HFFc6 (cell line): ENCODE results near the gene SLC1A3. TPM values are rescaled to one million over a fixed set of nuclear protein-coding genes. Genes with fewer than 3 reads are reported as not detected.

Experiments
- DNase-seq: peaks from one replicate; pipeline ENCODE4 v3.0.0-alpha.2; 2018
- H3K27ac Mint-ChIP-seq: 2 replicates; pipeline ENCODE4 v1.8.0; 2020; ENCODE audit warnings: mild to moderate bottlenecking, mixed read lengths
- H3K27me3 Mint-ChIP-seq: 2 replicates; pipeline ENCODE4 v1.8.0; 2021; ENCODE audit warnings: mild to moderate bottlenecking, moderate library complexity, mixed read lengths; ENCODE audit not compliant: insufficient read depth
- H3K36me3 Mint-ChIP-seq: 2 replicates; pipeline ENCODE4 v1.8.0; 2021; ENCODE audit warnings: low read depth, mixed read lengths
- H3K4me1 Mint-ChIP-seq: 2 replicates; pipeline ENCODE4 v1.8.0; 2020; ENCODE audit warnings: low read depth, mixed read lengths
- H3K4me3 Mint-ChIP-seq: 2 replicates; pipeline ENCODE4 v1.8.0; 2020; ENCODE audit warnings: mild to moderate bottlenecking, moderate library complexity, mixed read lengths
- H3K9me3 Mint-ChIP-seq: 2 replicates; pipeline ENCODE4 v1.8.0; 2020; ENCODE audit warnings: mild to moderate bottlenecking, mixed read lengths
- CTCF ChIP-seq: fragments of 200-600 bp; sonication (generic); IDR thresholded peaks from 2 replicates; pipeline ENCODE4 v1.5.0; 2021; ENCODE audit warnings: antibody characterized with exemption, mild to moderate bottlenecking
- long read RNA-seq: library from polyadenylated mRNA; unstranded; transcript quantifications from one replicate; pipeline ENCODE4 v2.0.0, GENCODE V29; 2019
- total RNA-seq, 6 experiments: library from RNA; stranded (reverse); fragmentation: NEBNext Ultra II Directional; extraction: Animal tissue kit (Norgen Biotek cat#: 25700); gene quantifications; 2 replicates in 1 of 6; 3 replicates in 5 of 6; pipeline ENCODE4 v1.2.3, GENCODE V29; 2021

Gene SLC1A3
- total RNA-seq = under 1 TPM in 1 of 6 experiments, not detected in 5; 0.14 TPM
- long read RNA-seq = 0 reads

GRCh38 chr5:36606428-36607113, at the start of gene SLC1A3:
Gene SLC1A3, plus strand, starts transcription at chr5:36606606. Its CDS starts 1,818 bp downstream, at chr5:36608424.
- Mint-ChIP-seq H3K36me3 (no peaks in the 10 kb centered on the region; the same call in 1 of the 2 replicates), H3K4me1 (peaks cover 33% of the 10 kb centered on the region), H3K27me3 (peaks cover 14% of the 10 kb centered on the region), H3K27ac (peak within 1 kb of the TSS; percentile 29), H3K9me3 (no peaks in the 10 kb centered on the region), H3K4me3 (peak within 1 kb of the TSS; percentile 89)
- no peak for TF ChIP-seq CTCF
- peak; percentile 63 for DNase-seq

- Mint-ChIP-seq H3K4me3 (no peak overlapping the region), H3K36me3 (no peaks in the 10 kb centered on the region), H3K27me3 (no peaks in the 10 kb centered on the region; the same call in 1 of the 2 replicates), H3K4me1 (no peaks in the 10 kb centered on the region), H3K27ac (no peak overlapping the region), H3K9me3 (no peaks in the 10 kb centered on the region)
- no peak for TF ChIP-seq CTCF
- DNase-seq = no peak
Observed at GRCh38 chr5:36558641-36559040, 47.8 kb upstream of the SLC1A3 start.

- no peaks in the 10 kb centered on the region for H3K9me3 Mint-ChIP-seq
- H3K4me1 Mint-ChIP-seq = no peaks in the 10 kb centered on the region
- TF ChIP-seq CTCF = no peak
- no peaks in the 10 kb centered on the region; the same call in 1 of the 2 replicates for H3K27me3 Mint-ChIP-seq
- H3K4me3 Mint-ChIP-seq = no peak overlapping the region
- H3K27ac Mint-ChIP-seq = no peak overlapping the region
- H3K36me3 Mint-ChIP-seq = no peaks in the 10 kb centered on the region
- DNase-seq = no peak
Observed at GRCh38 chr5:36561601-36562000, 44.8 kb upstream of the SLC1A3 start.

- peak; percentile 14 for DNase-seq
- H3K27ac Mint-ChIP-seq = no peak overlapping the region
- H3K9me3 Mint-ChIP-seq = no peaks in the 10 kb centered on the region
- H3K4me3 Mint-ChIP-seq = no peak overlapping the region
- H3K4me1 Mint-ChIP-seq = peaks cover 6% of the 10 kb centered on the region
- H3K27me3 Mint-ChIP-seq = no peaks in the 10 kb centered on the region
- H3K36me3 Mint-ChIP-seq = no peaks in the 10 kb centered on the region
- no peak for TF ChIP-seq CTCF
Observed at GRCh38 chr5:36569491-36569890, 36.9 kb upstream of the SLC1A3 start.

- H3K36me3 Mint-ChIP-seq = no peaks in the 10 kb centered on the region
- H3K27me3 Mint-ChIP-seq = no peaks in the 10 kb centered on the region
- H3K4me1 Mint-ChIP-seq = peaks cover 14% of the 10 kb centered on the region
- H3K27ac Mint-ChIP-seq = no peak overlapping the region
- H3K4me3 Mint-ChIP-seq = no peak overlapping the region
- TF ChIP-seq CTCF = no peak
- no peak for DNase-seq
- H3K9me3 Mint-ChIP-seq = no peaks in the 10 kb centered on the region
Observed at GRCh38 chr5:36570301-36571095, 35.9 kb upstream of the SLC1A3 start.
